Activated naive CD8-positive, alpha-beta T cell treated with anti-CD3 and anti-CD28 coated beads for 36 hours (primary cell): ENCODE data around the gene VWA7. TPM values are rescaled to one million over a fixed set of nuclear protein-coding genes. Genes with fewer than 3 reads are reported as not detected.
"Not testable (repeated sequence)": the region's sequence is repeated elsewhere in the genome, so short reads cannot be mapped to it uniquely, and the experiment has no call there.

Experiments
- DNase-seq: peaks from one replicate; pipeline ENCODE4 v3.0.0; 2021
- H3K27ac Mint-ChIP-seq: one replicate; pipeline ENCODE4 v1.8.0; 2022; ENCODE audit warnings: mild to moderate bottlenecking, moderate library complexity, mixed read lengths
- H3K27me3 Mint-ChIP-seq: one replicate; pipeline ENCODE4 v1.8.0; 2022; ENCODE audit warnings: mild to moderate bottlenecking, mixed read lengths
- H3K36me3 Mint-ChIP-seq: one replicate; pipeline ENCODE4 v1.8.0; 2021; ENCODE audit warnings: mild to moderate bottlenecking, mixed read lengths
- H3K4me1 Mint-ChIP-seq: one replicate; pipeline ENCODE4 v1.8.0; 2021; ENCODE audit warnings: mixed read lengths
- H3K4me3 Mint-ChIP-seq: one replicate; pipeline ENCODE4 v1.8.0; 2022; ENCODE audit warnings: mild to moderate bottlenecking, moderate library complexity, mixed read lengths
- H3K9me3 Mint-ChIP-seq: one replicate; pipeline ENCODE4 v1.8.0; 2022; ENCODE audit warnings: mixed read lengths
- total RNA-seq, 2 experiments: library from RNA; stranded (reverse); gene quantifications; one replicate each; pipeline ENCODE4 v1.2.3, GENCODE V29; 2021

The VWA7 gene
- total RNA-seq, 2 experiments from 2014 or later = 1.6 to 1.7 TPM

- Mint-ChIP-seq H3K9me3 (no peaks in the 10 kb centered on the region), H3K4me1 (peaks cover 32% of the 10 kb centered on the region), H3K4me3 (no peak overlapping the region), H3K36me3 (no peaks in the 10 kb centered on the region), H3K27ac (no peak overlapping the region), H3K27me3 (no peaks in the 10 kb centered on the region)
- DNase-seq = no peak
Measured at GRCh38 chr6:31813465-31813849, 36.3 kb upstream of the VWA7 start.

DNA sequence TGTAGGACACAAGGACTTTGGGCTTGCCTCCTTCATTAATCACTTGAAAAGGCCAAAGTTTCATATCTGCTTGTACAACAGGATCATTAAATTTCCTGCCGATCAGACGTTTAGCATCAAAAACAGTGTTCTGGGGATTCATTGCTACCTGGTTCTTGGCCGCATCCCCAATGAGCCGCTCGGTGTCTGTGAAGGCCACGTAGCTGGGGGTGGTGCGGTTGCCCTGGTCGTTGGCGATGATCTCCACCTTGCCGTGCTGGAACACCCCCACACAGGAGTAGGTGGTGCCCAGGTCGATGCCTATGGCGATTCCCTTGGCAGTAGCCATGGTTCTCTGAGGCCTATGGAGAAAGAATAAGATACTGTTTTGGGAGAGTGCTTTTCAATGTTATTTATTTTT lies 34.5 kb upstream of the VWA7 start:
- Mint-ChIP-seq H3K4me3 (no peak overlapping the region), H3K9me3 (no peaks in the 10 kb centered on the region), H3K27ac (no peak overlapping the region), H3K4me1 (peaks cover 22% of the 10 kb centered on the region), H3K27me3 (no peaks in the 10 kb centered on the region), H3K36me3 (no peaks in the 10 kb centered on the region)
- no peak for DNase-seq

- not testable (repeated sequence) for H3K36me3 Mint-ChIP-seq, DNase-seq, H3K4me3 Mint-ChIP-seq, H3K27me3 Mint-ChIP-seq, H3K9me3 Mint-ChIP-seq, H3K27ac Mint-ChIP-seq
- peaks cover 19% of the 10 kb centered on the region for H3K4me1 Mint-ChIP-seq
Measured at GRCh38 chr6:31808599-31808998, 31.5 kb upstream of the VWA7 start.

GRCh38 chr6:31806470-31807272 lies 29.5 kb upstream of the VWA7 start, which contains the start of gene LSM2:
Gene LSM2, minus strand, starts transcription at chr6:31806966. Its CDS starts 209 bp downstream, at chr6:31806757.
- Mint-ChIP-seq H3K27me3 (no peaks in the 10 kb centered on the region), H3K9me3 (no peaks in the 10 kb centered on the region), H3K36me3 (peaks cover 13% of the 10 kb centered on the region), H3K4me1 (peaks cover 13% of the 10 kb centered on the region), H3K4me3 (peak within 1 kb of the TSS; percentile 99), H3K27ac (peak within 1 kb of the TSS; percentile 98)
- DNase-seq = peak; percentile 99

DNA sequence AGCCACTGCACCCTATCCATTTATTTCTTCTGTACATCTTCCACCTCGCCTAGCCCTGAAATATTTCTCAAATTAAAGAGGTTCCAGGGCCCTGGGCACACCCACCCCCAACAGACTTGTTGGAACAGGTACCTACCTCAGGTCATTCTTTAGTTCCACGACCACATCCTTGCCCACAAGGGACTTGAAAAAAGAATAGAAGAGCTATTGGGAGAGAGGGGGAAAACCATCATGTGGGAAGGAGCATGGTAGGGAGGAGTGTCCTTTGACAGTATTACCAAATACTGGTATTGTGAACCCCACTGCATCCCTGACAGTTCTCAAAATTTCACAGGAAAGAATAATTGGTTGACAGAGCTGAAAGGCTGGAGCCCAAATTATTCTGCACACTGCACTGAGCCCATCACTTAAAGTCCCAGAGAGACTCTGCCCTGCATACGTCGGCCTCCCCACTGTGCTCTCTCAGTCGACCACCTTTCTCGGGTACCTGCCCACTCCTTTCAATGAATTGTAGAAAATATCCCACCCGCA lies 28.9 kb upstream of the VWA7 start:
- peak overlapping the region; percentile 98 for H3K27ac Mint-ChIP-seq
- no peaks in the 10 kb centered on the region for H3K9me3 Mint-ChIP-seq
- peaks cover 16% of the 10 kb centered on the region for H3K36me3 Mint-ChIP-seq
- peak overlapping the region; percentile 99 for H3K4me3 Mint-ChIP-seq
- DNase-seq = no peak
- H3K27me3 Mint-ChIP-seq = no peaks in the 10 kb centered on the region
- peaks cover 15% of the 10 kb centered on the region for H3K4me1 Mint-ChIP-seq

DNA sequence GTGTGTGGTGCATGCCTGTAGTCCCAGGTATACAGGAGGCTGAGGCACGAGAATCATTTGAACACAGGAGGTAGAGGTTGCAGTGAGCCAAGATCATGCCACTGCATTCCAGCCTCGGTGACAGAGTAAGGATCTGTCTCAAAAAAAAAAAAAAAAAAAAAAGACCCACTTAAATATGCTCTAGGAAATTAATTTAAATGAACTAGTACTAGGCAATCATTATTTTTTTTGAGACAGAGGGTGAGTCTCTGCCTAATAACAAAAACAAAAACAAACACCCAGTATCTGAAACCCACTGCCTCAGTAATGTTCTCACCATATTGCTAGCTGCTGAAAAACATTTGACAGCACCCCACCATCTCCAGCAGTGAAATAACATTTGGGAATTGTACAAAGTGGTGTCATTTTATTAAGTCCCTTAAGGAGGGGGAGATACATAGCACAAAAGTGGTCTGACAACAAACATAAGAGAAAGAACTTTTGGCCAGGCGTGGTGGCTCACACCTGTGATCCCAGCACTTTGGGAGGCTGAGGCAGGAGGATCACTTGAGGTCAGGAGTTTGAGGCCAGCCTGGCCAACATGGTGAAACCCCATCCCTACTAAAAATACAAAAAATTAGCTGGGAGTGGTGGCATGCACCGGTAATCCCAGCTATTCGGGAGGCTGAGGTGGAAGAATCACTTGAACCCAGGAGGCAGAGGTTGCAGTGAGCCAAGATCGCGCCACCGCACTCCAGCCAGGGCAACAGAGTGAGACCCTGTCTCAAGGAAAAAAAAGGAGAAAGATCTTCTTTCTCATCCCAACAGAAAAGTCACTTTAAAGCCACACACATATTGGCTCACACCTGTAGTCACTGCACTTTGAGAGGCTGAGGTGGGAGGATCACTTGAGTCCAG lies 24.2 kb upstream of the VWA7 start:
- not testable (repeated sequence) for DNase-seq, H3K4me3 Mint-ChIP-seq, H3K27ac Mint-ChIP-seq, H3K27me3 Mint-ChIP-seq, H3K9me3 Mint-ChIP-seq
- H3K4me1 Mint-ChIP-seq = peaks cover 33% of the 10 kb centered on the region
- H3K36me3 Mint-ChIP-seq = peaks cover 18% of the 10 kb centered on the region

DNA sequence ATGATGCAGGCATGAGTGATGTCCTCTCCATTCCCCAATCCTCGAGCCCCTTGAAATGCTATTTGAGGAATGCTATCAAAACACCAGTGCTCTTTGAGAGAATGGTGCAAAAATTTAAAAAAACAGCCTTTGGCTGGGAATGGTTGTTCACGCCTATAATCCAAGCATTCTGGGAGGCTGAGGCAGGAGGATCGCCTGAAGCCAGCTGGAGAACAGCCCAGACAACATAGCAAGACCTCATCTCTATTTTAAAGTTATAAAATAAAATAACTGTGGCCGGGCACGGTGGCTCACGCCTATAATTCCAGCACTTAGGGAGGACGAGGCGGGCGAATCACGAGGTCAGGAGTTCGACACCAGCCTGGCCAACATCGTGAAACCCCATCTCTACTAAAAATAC lies 22.7 kb upstream of the VWA7 start:
- Mint-ChIP-seq H3K4me1 (peaks cover 26% of the 10 kb centered on the region), H3K4me3 (no peak overlapping the region), H3K36me3 (peaks cover 14% of the 10 kb centered on the region), H3K27me3 (no peaks in the 10 kb centered on the region), H3K9me3 (no peaks in the 10 kb centered on the region), H3K27ac (no peak overlapping the region)
- no peak for DNase-seq

DNA sequence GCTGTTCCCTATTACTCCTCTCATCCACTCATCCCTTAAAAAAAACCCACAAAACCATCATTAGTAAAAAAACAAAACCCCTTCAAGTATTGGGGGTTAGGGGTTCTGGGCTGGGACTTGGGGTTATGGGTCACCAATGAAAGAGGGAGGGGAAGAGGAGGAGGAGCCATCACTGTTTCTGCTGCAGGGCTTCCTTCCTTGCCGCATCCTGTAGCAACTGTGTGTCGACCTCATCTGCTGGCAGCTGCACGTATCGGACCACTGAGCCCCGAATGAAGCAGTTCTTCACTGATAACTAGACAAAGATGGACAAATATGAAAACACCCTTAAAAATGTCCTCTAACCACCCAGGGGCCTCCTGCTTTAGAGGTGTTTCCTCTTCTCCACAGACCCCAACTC lies 20.5 kb upstream of the VWA7 start:
- DNase-seq = no peak
- Mint-ChIP-seq H3K4me3 (peak overlapping the region; percentile 37), H3K27ac (peak overlapping the region; percentile 78), H3K27me3 (no peaks in the 10 kb centered on the region), H3K36me3 (peaks cover 24% of the 10 kb centered on the region), H3K4me1 (peaks cover 34% of the 10 kb centered on the region), H3K9me3 (no peaks in the 10 kb centered on the region)

DNA sequence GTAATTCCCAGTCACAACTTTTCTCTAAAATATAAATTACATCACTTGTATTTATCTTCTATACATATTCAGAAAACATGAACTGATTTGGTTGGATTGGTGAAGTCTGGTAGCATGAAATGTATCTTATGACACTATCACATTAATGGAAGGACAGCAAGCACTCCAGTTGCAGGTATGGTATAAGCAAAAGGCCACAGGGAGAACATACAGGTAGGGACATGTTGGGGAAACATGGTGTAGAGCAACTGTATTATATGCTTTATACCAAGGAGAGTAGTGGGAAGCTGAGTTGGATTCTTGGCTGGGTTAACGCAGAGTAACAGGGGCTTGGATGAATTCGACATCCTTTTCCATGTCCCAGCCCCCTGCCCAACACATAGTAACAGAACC lies 19.9 kb upstream of the VWA7 start:
- Mint-ChIP-seq H3K27me3 (no peaks in the 10 kb centered on the region), H3K4me3 (peak overlapping the region; percentile 51), H3K27ac (peak overlapping the region; percentile 56), H3K9me3 (no peaks in the 10 kb centered on the region), H3K36me3 (peaks cover 25% of the 10 kb centered on the region), H3K4me1 (peaks cover 38% of the 10 kb centered on the region)
- DNase-seq = no peak

DNA sequence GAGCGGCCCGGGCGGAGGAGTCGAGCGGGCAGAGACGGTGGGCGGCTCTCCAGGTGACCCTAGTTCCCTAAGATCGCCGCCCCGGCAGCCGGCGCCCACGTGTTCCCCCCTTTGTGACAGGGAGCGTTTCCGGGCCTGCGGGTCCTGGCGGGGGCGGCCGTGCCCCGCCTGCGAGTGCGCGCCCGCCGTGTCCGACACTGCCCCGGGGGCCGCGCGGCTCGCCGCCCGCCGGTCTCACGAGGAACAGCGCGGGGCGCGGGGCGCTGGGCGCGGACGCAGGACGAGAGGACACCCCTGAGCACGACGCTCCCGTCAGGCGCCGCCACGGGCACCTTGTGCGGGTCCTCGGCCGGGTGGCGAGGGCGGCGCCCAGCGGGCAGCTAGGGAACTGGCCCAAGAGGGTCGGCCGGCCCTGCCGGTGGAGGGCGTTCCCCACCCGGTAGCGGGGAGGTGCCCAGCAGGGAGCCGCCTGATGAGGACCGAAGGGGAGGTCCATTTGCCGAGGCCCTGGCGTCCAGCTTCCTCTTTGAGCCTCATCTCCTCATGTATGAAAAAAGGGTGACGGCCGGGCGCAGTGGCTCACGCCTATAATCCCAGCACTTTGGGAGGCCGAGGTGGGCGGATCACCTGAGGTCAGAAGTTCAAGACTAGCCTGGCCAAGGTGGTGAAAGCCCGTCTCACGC lies 18.6 kb upstream of the VWA7 start, which contains the start of gene VARS1:
Gene VARS1 (minus strand): TSS at position 137 of the 683 bp plus-strand sequence. CDS start 535 bp downstream, outside the sequence.
- peak; percentile 90 for DNase-seq
- Mint-ChIP-seq H3K4me1 (peaks cover 39% of the 10 kb centered on the region), H3K27me3 (no peaks in the 10 kb centered on the region), H3K4me3 (peak within 1 kb of the TSS; percentile 81), H3K36me3 (peaks cover 23% of the 10 kb centered on the region), H3K27ac (peak within 1 kb of the TSS; percentile 98), H3K9me3 (no peaks in the 10 kb centered on the region)

DNA sequence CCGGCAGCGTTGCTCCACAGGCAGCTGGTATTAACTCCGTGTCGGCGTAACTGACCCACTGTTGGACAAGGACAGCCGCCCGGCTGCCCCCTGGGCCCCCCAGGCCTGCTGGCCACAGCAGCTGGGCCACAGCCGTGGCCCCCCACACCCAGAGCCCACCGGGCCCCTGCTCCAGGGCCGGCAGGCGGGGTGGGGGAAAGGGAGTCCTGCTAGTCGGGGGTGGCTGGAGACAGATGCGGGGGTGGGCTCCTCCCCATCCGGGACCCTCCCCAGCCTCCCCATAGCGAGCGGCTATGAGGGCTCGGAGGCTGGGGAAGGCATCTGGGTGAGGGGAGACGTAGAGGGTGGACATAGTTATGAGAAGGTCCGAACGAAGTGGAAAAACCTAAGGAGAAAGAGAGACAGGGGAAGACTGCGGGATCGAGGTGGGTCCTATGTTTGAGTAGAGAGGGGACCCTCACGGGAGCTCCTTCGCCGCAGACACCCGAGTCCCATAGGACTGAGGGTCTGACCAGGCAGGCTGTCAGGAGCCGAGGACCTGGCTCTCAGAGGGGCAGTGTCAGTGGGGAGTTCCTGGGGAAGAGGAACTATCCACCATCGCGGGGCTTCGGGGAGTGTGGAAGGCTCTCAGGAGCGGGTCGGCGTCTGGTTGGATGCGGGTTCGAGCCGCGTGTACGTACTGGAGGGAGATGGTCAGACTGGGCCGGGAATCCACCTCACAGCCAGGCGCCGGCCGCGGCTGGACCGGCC lies 17.9 kb upstream of the VWA7 start:
- peak overlapping the region; percentile 98 for H3K27ac Mint-ChIP-seq
- H3K4me3 Mint-ChIP-seq = peak overlapping the region; percentile 81
- DNase-seq = no peak
- peaks cover 26% of the 10 kb centered on the region for H3K36me3 Mint-ChIP-seq
- H3K9me3 Mint-ChIP-seq = no peaks in the 10 kb centered on the region
- no peaks in the 10 kb centered on the region for H3K27me3 Mint-ChIP-seq
- peaks cover 41% of the 10 kb centered on the region for H3K4me1 Mint-ChIP-seq

DNA sequence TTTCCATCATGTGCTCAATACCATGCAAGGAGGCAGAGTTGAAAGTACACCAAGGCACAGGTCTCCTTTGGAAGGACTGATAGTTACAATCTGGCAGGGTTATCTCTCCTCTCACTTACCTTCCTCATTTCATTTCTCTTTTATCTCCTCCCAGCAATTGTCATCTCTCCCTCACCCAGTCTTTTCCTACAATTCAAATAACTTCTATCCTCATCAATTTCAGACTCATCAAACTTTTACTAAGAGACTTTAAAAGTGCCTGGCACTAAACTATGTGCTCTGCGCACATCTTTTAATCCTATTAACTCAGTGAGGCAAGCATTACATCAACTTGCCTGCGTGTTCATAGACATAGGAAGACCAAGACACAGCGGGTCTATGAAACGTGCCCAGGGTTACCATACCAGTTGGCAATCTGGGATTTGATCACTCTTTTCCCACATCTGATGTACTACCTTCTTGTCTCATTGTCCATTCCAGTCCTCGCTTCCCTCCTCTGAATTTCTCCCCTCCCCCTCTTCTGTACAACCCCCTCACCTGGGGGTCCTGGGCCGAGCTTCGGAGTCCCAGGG lies 17.3 kb upstream of the VWA7 start:
- peak overlapping the region; percentile 81 for H3K4me3 Mint-ChIP-seq
- no peak for DNase-seq
- peaks cover 42% of the 10 kb centered on the region for H3K4me1 Mint-ChIP-seq
- no peaks in the 10 kb centered on the region for H3K9me3 Mint-ChIP-seq
- H3K36me3 Mint-ChIP-seq = peaks cover 30% of the 10 kb centered on the region
- H3K27me3 Mint-ChIP-seq = no peaks in the 10 kb centered on the region
- peak overlapping the region; percentile 67 for H3K27ac Mint-ChIP-seq

- peaks cover 40% of the 10 kb centered on the region for H3K4me1 Mint-ChIP-seq
- H3K36me3 Mint-ChIP-seq = peaks cover 34% of the 10 kb centered on the region
- H3K27me3 Mint-ChIP-seq, DNase-seq, H3K9me3 Mint-ChIP-seq: not testable (repeated sequence)
- H3K27ac Mint-ChIP-seq = peak overlapping the region; percentile 67
- peak overlapping the region; percentile 81 for H3K4me3 Mint-ChIP-seq
Measured at GRCh38 chr6:31793927-31794245, 16.8 kb upstream of the VWA7 start.

DNA sequence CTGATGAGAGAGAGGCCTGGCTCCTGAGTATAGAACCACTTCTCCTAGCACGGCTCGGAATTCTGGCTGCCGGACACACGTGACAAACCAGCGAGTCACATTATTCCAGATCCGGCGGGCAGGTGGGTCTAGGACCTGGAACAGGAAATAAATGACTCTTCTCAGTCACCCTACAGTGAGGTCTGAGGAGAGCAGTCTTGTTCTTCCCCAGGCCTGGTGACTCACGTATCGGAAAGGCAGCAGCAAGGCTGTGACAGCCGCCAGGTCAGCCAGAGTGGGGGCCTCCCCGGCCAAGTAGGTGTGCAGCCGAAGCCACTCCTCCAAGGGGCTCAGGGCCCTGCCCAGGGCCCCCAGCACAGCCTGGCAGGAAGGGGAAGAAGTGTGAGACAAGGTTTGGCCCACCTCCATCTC lies 15.6 kb upstream of the VWA7 start:
- H3K27me3 Mint-ChIP-seq = no peaks in the 10 kb centered on the region
- no peaks in the 10 kb centered on the region for H3K9me3 Mint-ChIP-seq
- H3K4me3 Mint-ChIP-seq = peak overlapping the region; percentile 81
- peak; percentile 43 for DNase-seq
- H3K4me1 Mint-ChIP-seq = peaks cover 35% of the 10 kb centered on the region
- peaks cover 30% of the 10 kb centered on the region for H3K36me3 Mint-ChIP-seq
- peak overlapping the region; percentile 70 for H3K27ac Mint-ChIP-seq
